Keratinocyte (primary cell): ENCODE results near the gene TMEM245. TPM values are rescaled to one million over a fixed set of nuclear protein-coding genes. Genes with fewer than 3 reads are reported as not detected.
A peak's percentile ranks its signal among the peaks of the same experiment; 100 is the strongest.

ENCODE experiments used
- DNase-seq: peaks from one replicate; pipeline ENCODE4 v3.0.0-alpha.2; 2011; ENCODE audit warnings: low read depth, missing footprints, low spot score
- FAIRE-seq: peaks from 2 replicates; lab custom pipeline; 2011; peaks lifted over from hg19 to GRCh38; lab: Jason Lieb, UNC
- H2AFZ ChIP-seq: 2 replicates; pipeline ENCODE4 v1.6.0; 2012; ENCODE audit warnings: low read length, control low read depth, inconsistent platforms; ENCODE audit not compliant: control insufficient read depth
- H3K27ac ChIP-seq: 2 replicates; pipeline ENCODE4 v1.5.1; 2011; ENCODE audit warnings: low read length; ENCODE audit not compliant: control insufficient read depth, insufficient read depth
- H3K27me3 ChIP-seq: 3 replicates; pipeline ENCODE4 v1.6.0; 2011; ENCODE audit warnings: low read length; ENCODE audit not compliant: control insufficient read depth, insufficient read depth; ENCODE audit errors: extremely low read depth
- H3K36me3 ChIP-seq, 2 experiments: 2 replicates in 1 of 2; 3 replicates in 1 of 2; pipeline ENCODE4 v1.5.1; 2011; ENCODE audit warnings: low read length in 2 of 2, mild to moderate bottlenecking in 1 of 2; ENCODE audit not compliant: control insufficient read depth in 2 of 2, insufficient read depth in 2 of 2; ENCODE audit errors: extremely low read depth in 1 of 2
- H3K4me1 ChIP-seq: 3 replicates; pipeline ENCODE4 v1.5.1; 2011; ENCODE audit warnings: low read length; ENCODE audit not compliant: control insufficient read depth, insufficient read depth; ENCODE audit errors: extremely low read depth
- H3K4me2 ChIP-seq: 3 replicates; pipeline ENCODE4 v1.6.0; 2011; ENCODE audit warnings: low read depth, low read length; ENCODE audit not compliant: control insufficient read depth, insufficient read depth; ENCODE audit errors: extremely low read depth
- H3K4me3 ChIP-seq, 3 experiments: fragments of 200-600 bp in 1 of 3; sonication (generic) in 1 of 3; 2 replicates in 2 of 3; 3 replicates in 1 of 3; pipeline ENCODE4 v1.5.1; 2011 to 2016; ENCODE audit warnings: low read length in 3 of 3, mild to moderate bottlenecking in 3 of 3, control low read depth in 2 of 3, inconsistent platforms in 1 of 3, low read depth in 1 of 3, mixed read lengths in 1 of 3, mixed run types in 1 of 3, moderate library complexity in 1 of 3; ENCODE audit not compliant: control insufficient read depth in 2 of 3, insufficient read depth in 2 of 3; ENCODE audit errors: extremely low read depth in 1 of 3
- H3K79me2 ChIP-seq: 2 replicates; pipeline ENCODE4 v1.6.0; 2012; ENCODE audit warnings: low read length; ENCODE audit not compliant: control insufficient read depth, insufficient read depth
- H3K9ac ChIP-seq: 3 replicates; pipeline ENCODE4 v1.6.0; 2011; ENCODE audit warnings: low read length; ENCODE audit not compliant: control insufficient read depth, insufficient read depth; ENCODE audit errors: extremely low read depth
- H3K9me1 ChIP-seq: 3 replicates; pipeline ENCODE4 v1.6.0; 2011; ENCODE audit warnings: low read length; ENCODE audit not compliant: control insufficient read depth, insufficient read depth; ENCODE audit errors: extremely low read depth
- H3K9me3 ChIP-seq: 2 replicates; pipeline ENCODE4 v1.5.1; 2012; ENCODE audit warnings: low read depth, low read length; ENCODE audit not compliant: control insufficient read depth
- H4K20me1 ChIP-seq: 3 replicates; pipeline ENCODE4 v1.6.0; 2011; ENCODE audit warnings: low read length; ENCODE audit not compliant: control insufficient read depth, insufficient read depth; ENCODE audit errors: extremely low read depth
- CTCF ChIP-seq, 3 experiments: IDR thresholded peaks in 1 of 3; conservative IDR thresholded peaks in 1 of 3; optimal IDR thresholded peaks in 1 of 3; 2 replicates in 2 of 3; 3 replicates in 1 of 3; pipeline versions ENCODE3 to v1.5.1; 2011; ENCODE audit warnings: low read length in 3 of 3, mild to moderate bottlenecking in 3 of 3, moderate library complexity in 2 of 3, control low read depth in 1 of 3, inconsistent platforms in 1 of 3; ENCODE audit not compliant: insufficient read depth in 2 of 3; ENCODE audit errors: extremely low read depth in 1 of 3
- EZH2 ChIP-seq: IDR thresholded peaks from one replicate; pipeline ENCODE4 v1.6.1; 2012; ENCODE audit warnings: inconsistent platforms, mild to moderate bottlenecking, low read length, moderate library complexity
- dilution Hi-C: fragments of 300-500 bp; cut with MboI; formaldehyde crosslinking; loops from one replicate; pipeline ENCODE4 v1.7.0; 2020; ENCODE audit warnings: low sequenced_read_pairs; ENCODE audit not compliant: extremely low pct_ligation_motif_present
- polyA plus RNA-seq, 5 experiments: library from polyadenylated mRNA; depleted of rRNA in 3 of 5; stranded (reverse) in 3 of 5; stranded (forward) in 1 of 5; unstranded in 1 of 5; fragments of >200 nt; gene quantifications; 1 replicate in 1 of 5; 2 replicates in 3 of 5; 3 replicates in 1 of 5; pipeline versions ENCODE4 v1.2.1 to v1.2.3, GENCODE V29; 2011 to 2012; ENCODE audit warnings: missing spikeins in 2 of 5, low read depth in 1 of 5, low replicate concordance in 1 of 5

TMEM245 gene
- polyA plus RNA-seq, 1 donor (not counting 4 experiments of a cell fraction or from before 2014, with no cell fraction given): 40.0 TPM

DNA sequence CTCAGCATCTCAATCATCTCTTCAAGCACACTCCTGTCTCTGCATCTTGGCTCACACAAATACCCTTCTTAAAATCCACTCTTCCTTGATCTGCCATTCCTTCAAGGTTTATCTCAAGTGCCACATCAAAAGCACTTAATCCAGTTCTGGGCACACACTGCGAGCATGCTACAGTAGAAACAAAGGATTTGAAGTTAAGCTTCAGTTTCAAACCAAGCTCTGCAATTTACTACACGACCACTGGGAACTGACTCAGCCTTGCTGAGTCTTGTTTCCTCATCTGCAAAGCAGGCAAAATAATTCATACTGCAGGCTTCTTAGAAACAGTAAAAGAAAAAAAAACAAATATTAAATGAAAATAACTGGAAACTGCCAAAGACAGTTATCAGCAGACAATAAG lies 56.0 kb downstream of the TMEM245 start:
- no peaks in the 10 kb centered on the region for H3K27me3 ChIP-seq
- H4K20me1 ChIP-seq: no peaks in the 10 kb centered on the region
- dilution Hi-C loops: no loop called here
- H3K4me1 ChIP-seq: peaks cover 44% of the 10 kb centered on the region
- no peaks in the 10 kb centered on the region for H3K79me2 ChIP-seq
- TF ChIP-seq EZH2 (no peak), CTCF (optimal IDR thresholded peaks at IDR 0.05 in 1 of 3, IDR thresholded peaks at IDR 0.05 in 1 of 3, conservative IDR thresholded peaks at IDR 0.05 in 1 of 3; ENCODE audit: extremely low read depth in 1 of 3, insufficient read depth in 2 of 3, low read length in 3 of 3) (peak in 1 of 3 experiments; percentile 17)
- FAIRE-seq (peak; percentile 57), DNase-seq (no peak)
- peak overlapping the region; percentile 3 for H3K4me2 ChIP-seq
- H2AFZ ChIP-seq: no peak overlapping the region
- peaks cover 9 to 33% of the 10 kb centered on the region in 2 experiments for H3K36me3 ChIP-seq
- peak overlapping the region; percentile 55 for H3K27ac ChIP-seq
- H3K9me3 ChIP-seq: no peaks in the 10 kb centered on the region
- no peak overlapping the region for H3K4me3 ChIP-seq
- no peaks in the 10 kb centered on the region for H3K9me1 ChIP-seq
- H3K9ac ChIP-seq: no peak overlapping the region

DNA sequence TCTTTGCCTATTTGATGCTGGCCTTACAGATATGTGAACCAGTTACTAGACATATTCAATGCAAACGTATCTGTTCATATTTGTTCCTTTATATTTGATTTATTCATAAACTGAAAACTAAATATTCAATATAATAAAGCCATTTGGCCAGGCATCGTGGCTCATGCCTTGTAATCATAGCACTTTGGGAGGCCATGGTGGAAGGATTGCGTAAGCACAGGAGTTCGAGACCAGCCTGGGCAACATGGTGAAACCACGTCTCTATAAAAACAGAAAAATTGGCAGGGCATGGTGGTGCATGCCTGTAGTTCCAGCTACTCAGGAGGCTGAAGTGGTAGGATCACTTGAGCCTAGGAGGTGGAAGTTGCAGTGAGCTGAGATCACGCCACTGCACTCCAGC lies 57.2 kb downstream of the TMEM245 start:
- no peak for DNase-seq
- H3K27ac ChIP-seq: no peak overlapping the region
- H3K79me2 ChIP-seq: no peaks in the 10 kb centered on the region
- H3K27me3 ChIP-seq: no peaks in the 10 kb centered on the region
- FAIRE-seq: no peak
- no peak overlapping the region for H3K4me2 ChIP-seq
- H2AFZ ChIP-seq: no peak overlapping the region
- H3K9me3 ChIP-seq: no peaks in the 10 kb centered on the region
- H4K20me1 ChIP-seq: no peaks in the 10 kb centered on the region
- dilution Hi-C loops: no loop called here
- no peak overlapping the region for H3K4me3 ChIP-seq
- peaks cover 7 to 36% of the 10 kb centered on the region in 2 experiments for H3K36me3 ChIP-seq
- TF ChIP-seq EZH2: no peak
- TF ChIP-seq CTCF (optimal IDR thresholded peaks at IDR 0.05 in 1 of 3, IDR thresholded peaks at IDR 0.05 in 1 of 3, conservative IDR thresholded peaks at IDR 0.05 in 1 of 3; ENCODE audit: extremely low read depth in 1 of 3, insufficient read depth in 2 of 3, low read length in 3 of 3): no peak
- H3K9ac ChIP-seq: no peak overlapping the region
- peaks cover 41% of the 10 kb centered on the region for H3K4me1 ChIP-seq
- no peaks in the 10 kb centered on the region for H3K9me1 ChIP-seq
